BE2C (cell line): Measurements from ENCODE around the gene BTN1A1.

Experiments
- DNase-seq: peaks from one replicate; pipeline ENCODE4 v3.0.0-alpha.2; 2020
- H3K27me3 ChIP-seq: fragments of 250-450 bp; sonication (Bioruptor Pico); 2 replicates; pipeline ENCODE4 v1.5.1; 2020; ENCODE audit warnings: mild to moderate bottlenecking
- H3K36me3 ChIP-seq: fragments of 250-450 bp; sonication (Bioruptor Pico); 2 replicates; pipeline ENCODE4 v1.5.1; 2020; ENCODE audit warnings: mild to moderate bottlenecking
- H3K4me1 ChIP-seq: fragments of 250-450 bp; sonication (Bioruptor Pico); 2 replicates; pipeline ENCODE4 v1.5.1; 2020
- H3K4me3 ChIP-seq: 2 replicates; pipeline ENCODE4 v1.5.1; 2011; ENCODE audit warnings: low read depth, low read length
- H3K9me3 ChIP-seq: fragments of 250-450 bp; sonication (Bioruptor Pico); 2 replicates; pipeline ENCODE4 v1.5.1; 2020
- TF ChIP-seq, protein P1 (sequence below): IDR thresholded peaks from 2 replicates; pipeline ENCODE4 v1.5.1; 2012; ENCODE audit warnings: mild to moderate bottlenecking, low read depth, low read length

Gene BTN1A1

DNA sequence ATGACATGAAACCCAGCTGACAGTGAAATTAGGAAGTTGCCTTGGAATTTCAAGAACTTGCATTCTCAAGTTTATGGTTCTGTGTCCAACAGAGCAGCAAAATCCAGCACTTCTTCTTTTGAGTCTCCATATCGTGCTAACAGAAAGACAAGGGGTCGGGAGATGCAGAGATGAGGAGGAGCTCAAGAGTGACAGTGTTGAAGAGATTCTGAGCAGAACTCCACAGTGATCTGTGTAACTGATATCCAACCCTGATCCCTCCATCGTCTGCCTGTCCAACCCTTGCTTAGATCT lies 21.2 kb upstream of the BTN1A1 start:
- Histone ChIP-seq H3K27me3 (no peaks in the 10 kb centered on the region), H3K4me3 (no peak overlapping the region), H3K9me3 (no peaks in the 10 kb centered on the region; the same call in 1 of the 2 replicates), H3K36me3 (no peaks in the 10 kb centered on the region), H3K4me1 (peaks cover 6% of the 10 kb centered on the region; the same call in 1 of the 2 replicates)
- TF ChIP-seq, protein P1, sequence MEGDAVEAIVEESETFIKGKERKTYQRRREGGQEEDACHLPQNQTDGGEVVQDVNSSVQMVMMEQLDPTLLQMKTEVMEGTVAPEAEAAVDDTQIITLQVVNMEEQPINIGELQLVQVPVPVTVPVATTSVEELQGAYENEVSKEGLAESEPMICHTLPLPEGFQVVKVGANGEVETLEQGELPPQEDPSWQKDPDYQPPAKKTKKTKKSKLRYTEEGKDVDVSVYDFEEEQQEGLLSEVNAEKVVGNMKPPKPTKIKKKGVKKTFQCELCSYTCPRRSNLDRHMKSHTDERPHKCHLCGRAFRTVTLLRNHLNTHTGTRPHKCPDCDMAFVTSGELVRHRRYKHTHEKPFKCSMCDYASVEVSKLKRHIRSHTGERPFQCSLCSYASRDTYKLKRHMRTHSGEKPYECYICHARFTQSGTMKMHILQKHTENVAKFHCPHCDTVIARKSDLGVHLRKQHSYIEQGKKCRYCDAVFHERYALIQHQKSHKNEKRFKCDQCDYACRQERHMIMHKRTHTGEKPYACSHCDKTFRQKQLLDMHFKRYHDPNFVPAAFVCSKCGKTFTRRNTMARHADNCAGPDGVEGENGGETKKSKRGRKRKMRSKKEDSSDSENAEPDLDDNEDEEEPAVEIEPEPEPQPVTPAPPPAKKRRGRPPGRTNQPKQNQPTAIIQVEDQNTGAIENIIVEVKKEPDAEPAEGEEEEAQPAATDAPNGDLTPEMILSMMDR: no peak
- no peak for DNase-seq

DNA sequence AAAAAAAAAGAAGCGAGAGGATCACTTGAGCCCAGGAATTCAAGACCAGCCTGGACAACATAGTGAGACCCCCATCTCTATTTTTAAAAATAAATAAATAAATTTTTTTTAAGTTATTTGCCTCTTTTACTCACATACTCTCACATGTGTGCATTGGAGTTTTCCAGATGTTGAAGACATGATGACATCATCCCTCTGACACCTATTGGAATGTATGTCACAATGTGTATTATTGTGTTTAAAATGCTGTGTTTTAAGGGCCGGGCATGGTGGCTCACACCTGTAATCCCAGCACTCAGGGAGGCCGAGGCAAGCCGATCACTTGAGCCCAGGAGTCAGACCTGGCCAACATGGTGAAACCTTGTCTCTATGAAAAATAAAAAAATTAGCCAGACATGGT lies 17.8 kb upstream of the BTN1A1 start:
- H3K27me3 ChIP-seq: no peaks in the 10 kb centered on the region
- no peaks in the 10 kb centered on the region; the same call in 1 of the 2 replicates for H3K4me1 ChIP-seq
- TF ChIP-seq, protein P1: no peak
- no peak for DNase-seq
- H3K9me3 ChIP-seq: no peaks in the 10 kb centered on the region
- H3K36me3 ChIP-seq: no peaks in the 10 kb centered on the region
- no peak overlapping the region for H3K4me3 ChIP-seq

DNA sequence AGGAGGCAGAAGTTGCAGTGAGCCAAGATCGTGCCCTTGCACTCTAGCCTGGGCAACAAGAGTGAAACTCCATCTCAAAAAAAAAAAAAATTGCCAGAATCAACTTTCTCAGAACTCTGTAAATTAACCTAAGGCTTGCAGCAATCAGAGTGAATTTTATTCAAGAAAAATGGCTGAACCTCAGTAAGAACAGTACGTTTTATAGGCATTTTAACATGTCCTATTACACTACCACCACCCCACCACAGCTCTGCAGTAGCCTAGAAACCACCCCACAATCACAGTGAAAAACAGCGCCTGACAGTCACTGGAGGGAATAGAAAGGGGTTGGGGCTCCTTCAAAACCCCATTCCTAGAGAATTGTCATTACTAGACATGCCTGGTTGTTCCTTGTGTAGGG lies 16.4 kb upstream of the BTN1A1 start:
- DNase-seq: no peak
- Histone ChIP-seq H3K4me3 (no peak overlapping the region), H3K36me3 (no peaks in the 10 kb centered on the region), H3K4me1 (no peaks in the 10 kb centered on the region), H3K27me3 (no peaks in the 10 kb centered on the region), H3K9me3 (no peaks in the 10 kb centered on the region)
- TF ChIP-seq, protein P1: no peak

DNA sequence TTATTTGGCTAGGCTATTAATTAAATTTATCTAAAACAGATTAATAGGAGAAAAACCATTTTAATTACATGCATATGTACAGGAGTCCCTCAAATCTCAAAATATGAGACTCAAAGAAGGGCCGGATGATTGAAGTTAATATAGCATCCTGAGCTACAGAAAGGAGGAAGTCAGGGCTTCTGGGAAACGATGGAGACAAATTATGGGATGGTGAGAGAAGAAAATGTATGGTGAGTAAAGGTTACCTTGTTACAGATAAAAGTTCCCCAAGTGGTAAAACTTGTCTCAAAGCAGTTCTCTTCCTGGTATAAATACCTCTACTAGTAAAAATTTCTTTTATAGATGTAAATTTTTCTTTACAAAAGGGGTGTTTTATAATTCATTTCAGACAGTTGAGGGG lies 15.9 kb upstream of the BTN1A1 start:
- no peaks in the 10 kb centered on the region for H3K27me3 ChIP-seq
- H3K9me3 ChIP-seq: no peaks in the 10 kb centered on the region
- H3K36me3 ChIP-seq: no peaks in the 10 kb centered on the region
- H3K4me1 ChIP-seq: no peaks in the 10 kb centered on the region
- TF ChIP-seq, protein P1: no peak
- DNase-seq: no peak
- H3K4me3 ChIP-seq: no peak overlapping the region

DNA sequence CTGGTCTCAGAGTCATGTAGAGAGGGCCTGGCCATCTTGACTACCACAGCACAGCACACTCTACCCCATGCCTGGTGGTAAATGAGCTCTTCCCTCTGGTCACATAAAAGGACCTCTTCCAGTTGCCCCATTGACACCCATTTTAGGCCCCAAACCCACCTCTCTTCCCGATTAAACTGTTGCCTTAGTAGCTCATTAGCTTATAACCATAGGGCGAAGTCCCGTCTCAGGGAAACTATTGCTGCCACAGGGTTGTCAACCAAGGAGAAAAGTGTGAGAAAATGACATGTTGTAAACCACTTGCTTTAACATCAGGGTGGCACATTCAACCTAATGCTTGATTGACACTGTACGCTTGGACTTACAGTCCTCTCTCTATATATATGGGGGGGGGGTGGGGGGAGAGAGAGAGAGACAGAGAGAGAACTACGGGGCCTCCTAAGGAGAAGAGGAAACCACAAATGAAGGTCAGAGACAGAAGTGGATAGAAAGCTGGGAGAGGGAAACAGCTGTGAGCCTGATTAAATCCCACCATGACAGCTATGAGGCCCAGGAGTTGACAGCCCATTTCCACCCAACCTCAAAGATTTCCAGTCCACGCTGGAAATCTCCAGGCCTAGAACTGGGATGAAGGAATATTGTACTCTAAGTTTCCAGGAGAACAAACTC lies 14.9 kb upstream of the BTN1A1 start:
- Histone ChIP-seq H3K4me1 (no peaks in the 10 kb centered on the region), H3K9me3 (no peaks in the 10 kb centered on the region), H3K27me3 (no peaks in the 10 kb centered on the region), H3K36me3 (no peaks in the 10 kb centered on the region), H3K4me3 (no peak overlapping the region)
- TF ChIP-seq, protein P1: no peak
- no peak for DNase-seq

DNA sequence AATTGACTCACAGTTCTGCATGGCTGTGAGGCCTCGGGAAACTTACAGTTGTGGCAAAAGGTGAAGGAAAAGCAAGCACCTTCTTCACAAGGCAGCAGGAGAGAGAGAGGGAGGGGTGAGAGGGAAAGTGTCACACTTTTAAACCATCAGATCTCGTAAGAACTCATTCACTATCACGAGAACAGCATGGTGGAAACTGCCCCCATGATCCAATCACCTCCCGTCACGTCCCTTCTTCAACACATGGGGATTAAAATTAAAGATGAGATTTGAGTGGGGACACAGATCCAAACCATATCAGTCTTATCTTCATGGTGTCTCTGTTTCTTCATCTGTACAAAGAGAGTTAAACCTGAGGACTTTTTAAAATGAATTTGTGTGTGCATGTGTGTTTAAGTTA lies 13.7 kb upstream of the BTN1A1 start:
- Histone ChIP-seq H3K9me3 (no peaks in the 10 kb centered on the region), H3K36me3 (no peaks in the 10 kb centered on the region), H3K27me3 (no peaks in the 10 kb centered on the region), H3K4me1 (no peaks in the 10 kb centered on the region), H3K4me3 (no peak overlapping the region)
- TF ChIP-seq, protein P1: no peak
- no peak for DNase-seq
